HG03571 (cell line): ENCODE data around the gene OSBPL8.

Source experiments
- ATAC-seq: cut with Tn5 transposase; IDR thresholded peaks from one replicate; pipeline ENCODE4 v1.9.1; 2021; ENCODE audit not compliant: unreplicated experiment

Gene OSBPL8

GRCh38 chr12:76558684-76559399, 729 bp downstream of the OSBPL8 start:
- ATAC-seq = peak; percentile 49

- ATAC-seq = no peak
Measured at GRCh38 chr12:76556368-76556767, 3.2 kb downstream of the OSBPL8 start.

- ATAC-seq = no peak
Measured at GRCh38 chr12:76555797-76556196, 3.8 kb downstream of the OSBPL8 start.

- ATAC-seq = no peak
Measured at GRCh38 chr12:76555231-76555767, 4.3 kb downstream of the OSBPL8 start.

DNA sequence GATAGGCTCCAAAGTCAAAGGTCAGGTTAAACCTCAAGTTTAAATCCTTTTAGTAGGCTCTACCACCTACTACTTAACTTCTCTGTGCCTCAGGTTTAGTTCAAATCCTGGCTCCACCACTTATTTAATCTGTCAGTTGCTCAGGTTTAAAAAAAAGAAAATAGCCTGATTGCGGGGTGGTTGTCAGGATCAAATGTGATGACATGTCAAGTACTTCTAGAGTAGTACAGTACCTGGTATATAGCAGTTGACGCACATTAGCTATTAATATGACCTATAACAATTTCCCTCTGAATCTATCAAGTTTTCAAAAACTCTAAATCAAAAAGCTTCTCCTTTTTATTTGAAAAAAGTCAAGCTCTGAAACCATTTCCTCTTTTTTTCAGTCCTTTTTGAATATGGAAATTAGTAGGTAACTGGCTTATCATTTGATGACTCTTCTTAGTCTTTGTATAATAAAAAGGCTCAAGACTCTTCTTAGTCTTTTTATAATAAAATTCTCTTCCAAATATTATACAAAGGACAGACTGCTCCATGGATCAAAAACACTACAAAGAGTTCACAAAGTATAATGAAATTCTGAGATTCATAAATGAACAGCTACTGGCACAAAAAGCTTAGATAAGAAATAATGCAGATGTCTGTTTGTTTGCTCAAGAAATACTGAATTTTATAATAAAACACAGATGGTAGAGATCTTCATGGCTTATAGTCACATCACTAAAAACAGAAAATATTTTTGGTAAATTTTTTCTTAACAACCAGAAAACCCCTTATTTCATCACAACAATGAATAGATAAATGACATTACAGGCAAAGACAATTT, 5.0 kb downstream of the OSBPL8 start:
- ATAC-seq = no peak

DNA sequence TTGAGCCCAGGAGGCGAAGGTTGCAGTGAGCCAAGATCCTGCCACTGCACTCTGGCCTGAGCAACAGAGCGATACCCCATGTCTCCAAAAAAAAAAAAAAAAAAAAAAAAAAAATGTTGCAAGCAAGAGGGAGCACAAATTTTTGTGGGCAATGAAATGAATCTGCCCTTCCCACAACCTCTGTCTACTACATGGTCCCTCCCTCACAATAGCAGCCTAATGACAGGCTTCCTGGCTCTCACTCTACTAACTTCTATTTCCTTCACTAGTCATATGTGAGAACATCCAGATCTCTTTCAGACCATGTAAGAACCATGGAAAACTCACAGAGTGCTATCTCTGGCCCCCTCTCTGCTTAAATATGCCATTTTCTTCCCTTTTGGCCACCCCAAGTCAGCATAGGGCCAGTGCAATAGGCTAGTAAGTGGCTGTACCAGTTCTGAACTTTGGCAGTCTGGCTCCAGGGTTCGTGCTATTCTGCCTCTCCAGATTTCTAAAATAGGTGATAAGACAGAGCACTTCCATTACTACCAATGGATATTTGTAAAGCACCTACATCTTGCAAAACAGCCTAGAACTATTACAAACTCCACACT, 7.1 kb downstream of the OSBPL8 start:
- no peak for ATAC-seq

DNA sequence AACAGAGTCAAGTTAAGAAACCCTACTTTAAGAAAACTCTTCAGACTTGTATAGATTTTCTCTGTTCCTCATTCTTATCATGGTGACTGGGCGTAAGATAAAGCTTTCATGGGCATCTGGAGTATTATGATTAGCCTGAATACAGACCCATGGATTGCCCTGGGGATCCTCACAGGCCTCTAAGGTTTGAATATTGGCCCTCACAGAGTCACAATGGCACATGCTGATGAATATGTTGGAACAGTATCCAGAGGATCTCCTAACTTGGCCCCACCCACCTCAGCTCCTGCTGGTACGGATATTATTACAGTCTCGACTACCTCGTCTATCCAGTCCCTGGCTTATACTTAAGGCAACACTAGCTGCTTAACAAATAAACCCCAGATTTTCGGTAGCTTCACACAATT, 8.1 kb downstream of the OSBPL8 start:
- ATAC-seq = no peak

DNA sequence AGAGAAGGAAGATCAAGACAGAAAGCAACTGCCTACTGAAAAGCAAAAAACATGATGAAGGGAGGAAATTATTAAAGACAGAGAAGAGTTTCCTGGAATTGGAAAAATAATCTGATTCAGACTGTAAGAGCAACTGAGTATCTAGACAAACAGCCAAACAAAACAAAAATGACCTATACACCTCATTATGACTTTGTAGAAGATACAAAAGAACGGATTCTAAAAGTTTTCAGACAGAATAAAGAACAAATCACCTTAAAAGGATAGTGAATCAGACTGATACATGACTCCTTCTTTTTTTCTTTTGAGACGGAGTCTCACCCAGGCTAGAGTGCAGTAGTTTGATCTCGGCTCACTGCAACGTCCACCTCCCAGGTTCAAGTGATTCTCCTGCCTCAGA, 10.4 kb downstream of the OSBPL8 start:
- ATAC-seq = no peak

- no peak for ATAC-seq
Measured at GRCh38 chr12:76548222-76548837, 11.2 kb downstream of the OSBPL8 start.

- ATAC-seq = no peak
Measured at GRCh38 chr12:76547526-76547925, 12.0 kb downstream of the OSBPL8 start.

DNA sequence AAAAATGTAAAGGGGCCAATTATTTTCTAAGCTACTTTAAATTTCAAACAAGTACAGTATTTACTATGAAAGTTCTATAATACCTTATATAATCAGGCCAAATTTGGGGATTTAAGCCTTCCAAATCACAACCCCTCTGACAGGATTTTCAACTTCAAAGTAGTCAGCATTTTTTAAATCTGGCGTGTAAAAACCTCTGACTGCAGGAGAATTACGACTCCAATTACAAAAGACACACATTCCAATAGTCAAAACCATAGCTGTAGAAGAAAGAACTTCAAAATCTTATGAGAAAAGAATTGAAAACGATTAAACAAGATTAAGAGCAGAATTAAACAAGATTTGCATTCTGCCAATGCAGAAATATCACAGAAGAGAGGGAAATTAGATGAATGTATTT, 12.7 kb downstream of the OSBPL8 start:
- ATAC-seq = no peak

- ATAC-seq = no peak
Measured at GRCh38 chr12:76545486-76545885, 14.1 kb downstream of the OSBPL8 start.

DNA sequence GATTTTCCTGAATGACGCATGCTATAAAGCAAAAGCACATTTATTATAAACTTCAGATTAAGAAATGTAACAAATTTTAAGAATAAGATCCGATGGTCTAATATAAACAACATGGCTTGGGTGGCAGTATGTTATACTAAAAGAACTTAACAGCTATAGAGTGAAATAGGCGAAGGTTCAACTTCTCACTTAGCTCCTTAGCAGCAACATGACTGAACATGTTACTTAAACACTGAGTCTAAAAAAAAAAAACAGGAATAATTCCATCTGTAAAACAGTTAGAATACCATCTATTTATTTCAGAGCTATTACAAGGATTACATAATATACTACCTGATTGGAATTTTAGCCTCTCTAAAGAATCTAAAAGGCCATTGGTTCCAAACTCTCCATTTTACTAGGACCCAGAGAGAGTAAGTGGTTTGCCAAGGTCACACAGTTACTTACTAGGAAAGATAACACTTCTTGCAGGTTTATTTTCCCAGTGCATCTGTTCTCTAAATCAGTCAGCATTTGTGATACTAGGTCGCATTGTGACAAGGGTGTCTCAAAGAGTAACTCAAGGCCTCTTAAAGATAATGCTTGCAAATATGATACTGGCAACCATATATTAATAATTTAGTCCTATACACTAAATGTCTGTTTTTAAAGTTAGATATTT, 14.8 kb downstream of the OSBPL8 start:
- ATAC-seq = no peak

DNA sequence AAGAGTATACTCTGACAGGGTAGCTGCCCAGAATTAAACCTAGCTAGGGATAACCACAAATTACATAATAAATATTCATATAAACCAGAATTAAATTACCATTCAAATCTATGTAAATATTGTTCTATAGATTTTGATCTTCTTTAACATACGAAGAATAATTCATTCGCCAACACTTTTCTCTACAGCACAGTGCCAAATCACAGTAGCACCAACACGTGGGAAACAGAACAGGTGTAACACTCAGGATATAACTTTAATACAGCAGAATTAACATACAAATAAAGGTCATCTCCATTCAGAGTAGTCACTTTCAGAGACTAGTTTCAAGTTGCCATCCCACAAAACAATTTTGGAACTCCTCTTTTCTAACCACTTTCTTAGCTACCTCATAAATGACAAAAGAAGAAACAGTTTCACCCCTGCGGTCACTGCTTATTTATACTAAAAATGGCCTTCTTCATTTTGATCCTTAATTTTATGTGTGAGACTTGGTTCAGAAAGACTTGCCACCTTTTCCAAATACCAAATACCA, 15.7 kb downstream of the OSBPL8 start:
- ATAC-seq = no peak

- no peak for ATAC-seq
Measured at GRCh38 chr12:76542908-76543307, 16.7 kb downstream of the OSBPL8 start.

- no peak for ATAC-seq
Measured at GRCh38 chr12:76539727-76540126, 19.8 kb downstream of the OSBPL8 start.

GRCh38 chr12:76537923-76538322, 21.6 kb downstream of the OSBPL8 start:
- ATAC-seq = no peak

DNA sequence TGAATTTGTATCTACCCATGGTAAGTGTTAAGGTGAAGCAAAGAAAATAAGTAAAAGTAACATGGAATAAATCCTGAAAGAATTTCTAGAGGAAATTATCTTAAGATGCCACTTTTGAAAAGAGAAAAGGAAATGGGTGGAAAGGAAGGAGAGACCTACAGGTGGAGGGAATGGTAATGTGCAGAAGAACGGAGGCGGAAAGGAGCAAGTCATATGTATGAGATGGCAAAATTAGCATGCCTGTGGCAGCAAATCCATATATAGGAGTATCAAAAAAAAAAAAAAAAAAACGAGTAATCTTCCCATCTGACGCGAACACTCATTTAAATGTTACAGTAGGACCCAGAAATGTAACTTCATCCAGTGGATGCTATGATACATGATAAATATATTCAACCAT, 23.0 kb downstream of the OSBPL8 start:
- no peak for ATAC-seq

DNA sequence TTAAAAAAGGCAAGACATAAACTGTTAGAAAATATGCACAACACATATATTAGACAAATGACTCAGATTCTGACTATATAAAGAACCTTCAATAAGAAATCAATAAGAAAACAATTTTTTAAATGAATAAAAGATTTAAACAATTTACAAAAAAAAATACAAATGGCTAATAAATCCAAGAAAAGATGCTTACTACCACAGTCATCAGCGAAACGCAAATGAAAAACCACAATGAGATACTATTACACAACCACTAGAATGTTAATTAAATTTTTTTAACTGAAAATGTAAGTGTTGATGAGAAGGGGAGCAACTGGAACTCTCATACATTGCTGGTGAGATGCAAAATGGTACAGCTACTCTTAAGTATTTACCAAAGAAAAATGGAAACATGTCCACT, 24.4 kb downstream of the OSBPL8 start:
- ATAC-seq = no peak

- ATAC-seq = no peak
Measured at GRCh38 chr12:76533331-76533730, 26.2 kb downstream of the OSBPL8 start.

- ATAC-seq = no peak
Measured at GRCh38 chr12:76532520-76532919, 27.1 kb downstream of the OSBPL8 start.
